SK-N-SH treated with all-trans-retinoic acid at 6 μM for 48 hours (cell line): ENCODE measurements around the gene CFAP157.

Source experiments
- ATAC-seq: fragments of 200-7000 bp; cut with Tn5 transposase; 3 replicates; pipeline ENCODE4 v1.9.1; 2020; ENCODE audit warnings: mild to moderate bottlenecking, moderate library complexity
- ARNTL ChIP-seq: fragments of 450-650 bp; formaldehyde crosslinking; IDR thresholded peaks from 2 replicates; pipeline ENCODE4 v1.5.0; 2020; ENCODE audit warnings: low read depth, mild to moderate bottlenecking, moderate library complexity, borderline replicate concordance
- BACH2 ChIP-seq: fragments of 250-450 bp; sonication (Bioruptor Pico); IDR thresholded peaks from 2 replicates; pipeline ENCODE4 v1.9.0; 2021; ENCODE audit warnings: mild to moderate bottlenecking, borderline replicate concordance
- CREB5 ChIP-seq: fragments of 250-450 bp; sonication (Bioruptor Pico); IDR thresholded peaks from 2 replicates; pipeline ENCODE4 v1.5.1; 2020; ENCODE audit warnings: low read depth, mild to moderate bottlenecking, moderate library complexity
- CSRNP3 ChIP-seq: fragments of 250-450 bp; sonication (Bioruptor Pico); IDR thresholded peaks from 2 replicates; pipeline ENCODE4 v1.5.1; 2021; ENCODE audit warnings: mild to moderate bottlenecking, moderate library complexity
- ESRRG ChIP-seq: fragments of 250-450 bp; sonication (Bioruptor Pico); IDR thresholded peaks from 2 replicates; pipeline ENCODE4 v1.6.1; 2021; ENCODE audit warnings: mild to moderate bottlenecking
- GLIS3 ChIP-seq: fragments of 250-450 bp; sonication (Bioruptor Pico); IDR thresholded peaks from 2 replicates; pipeline ENCODE4 v1.5.0; 2020; ENCODE audit warnings: mild to moderate bottlenecking, moderate library complexity
- ISL1 ChIP-seq: fragments of 250-450 bp; sonication (Bioruptor Pico); IDR thresholded peaks from 2 replicates; pipeline ENCODE4 v2.1.2; 2022; ENCODE audit warnings: mild to moderate bottlenecking, moderate library complexity
- OSR1 ChIP-seq: fragments of 250-450 bp; sonication (Bioruptor Pico); IDR thresholded peaks from 2 replicates; pipeline ENCODE4 v1.8.0; 2022; ENCODE audit warnings: moderate library complexity, mild to moderate bottlenecking, inconsistent platforms
- POU6F1 ChIP-seq: fragments of 250-450 bp; sonication (Bioruptor Pico); IDR thresholded peaks from 2 replicates; pipeline ENCODE4 v1.8.0; 2021; ENCODE audit warnings: low read depth, mild to moderate bottlenecking, moderate library complexity, borderline replicate concordance
- PPARA ChIP-seq: fragments of 250-450 bp; sonication (Bioruptor Pico); IDR thresholded peaks from 2 replicates; pipeline ENCODE4 v1.5.0; 2020; ENCODE audit warnings: mild to moderate bottlenecking, borderline replicate concordance
- RARB ChIP-seq: fragments of 250-450 bp; sonication (Bioruptor Pico); IDR thresholded peaks from 2 replicates; pipeline ENCODE4 v1.8.0; 2021; ENCODE audit warnings: mild to moderate bottlenecking, moderate library complexity
- SNAI2 ChIP-seq: fragments of 250-450 bp; sonication (Bioruptor Pico); IDR thresholded peaks from 2 replicates; pipeline ENCODE4 v1.5.0; 2020; ENCODE audit warnings: mild to moderate bottlenecking, moderate library complexity
- TCF4 ChIP-seq: fragments of 250-450 bp; sonication (Bioruptor Pico); IDR thresholded peaks from 2 replicates; pipeline ENCODE4 v1.8.0; 2021; ENCODE audit warnings: mild to moderate bottlenecking, moderate library complexity, borderline replicate concordance
- TOX ChIP-seq: fragments of 250-450 bp; sonication (Bioruptor Pico); IDR thresholded peaks from 2 replicates; pipeline ENCODE4 v1.8.0; 2021; ENCODE audit warnings: mild to moderate bottlenecking, moderate library complexity, borderline replicate concordance
- TSHZ2 ChIP-seq: fragments of 250-450 bp; sonication (Bioruptor Pico); IDR thresholded peaks from 2 replicates; pipeline ENCODE4 v1.5.0; 2020; ENCODE audit warnings: mild to moderate bottlenecking, moderate library complexity
- ZFP3 ChIP-seq: fragments of 250-450 bp; sonication (Bioruptor Pico); IDR thresholded peaks from 2 replicates; pipeline ENCODE4 v1.5.0; 2020; ENCODE audit warnings: mild to moderate bottlenecking, moderate library complexity
- ZFP30 ChIP-seq: fragments of 450-650 bp; formaldehyde crosslinking; IDR thresholded peaks from 2 replicates; pipeline ENCODE4 v1.5.0; 2022; ENCODE audit warnings: mild to moderate bottlenecking, moderate library complexity
- ZNF565 ChIP-seq: fragments of 450-650 bp; formaldehyde crosslinking; conservative IDR thresholded peaks from 2 replicates; pipeline ENCODE4 v1.5.0; 2020; ENCODE audit warnings: low read depth, mild to moderate bottlenecking, moderate library complexity
- ZNF70 ChIP-seq: fragments of 450-650 bp; formaldehyde crosslinking; IDR thresholded peaks from 2 replicates; pipeline ENCODE4 v1.5.0; 2020; ENCODE audit warnings: mild to moderate bottlenecking, moderate library complexity
- ZNF8 ChIP-seq: fragments of 450-650 bp; formaldehyde crosslinking; IDR thresholded peaks from 2 replicates; pipeline ENCODE4 v1.5.0; 2020; ENCODE audit warnings: mild to moderate bottlenecking, moderate library complexity

The CFAP157 gene

GRCh38 chr9:127680846-127681245 lies 25.9 kb upstream of the CFAP157 start:
- TF ChIP-seq ZNF8 (no peak), ZFP30 (no peak), TOX (no peak), ZNF565 (CRISPR knock-in tag) (no peak), PPARA (CRISPR knock-in tag) (no peak), SNAI2 (no peak), CSRNP3 (CRISPR knock-in tag) (no peak), ISL1 (CRISPR knock-in tag) (no peak), CREB5 (CRISPR knock-in tag) (no peak), BACH2 (CRISPR knock-in tag) (no peak)
- ATAC-seq: no peak

- ATAC-seq: no peak
- TF ChIP-seq TOX: no peak
Measured at GRCh38 chr9:127682351-127683136, 24.2 kb upstream of the CFAP157 start.

GRCh38 chr9:127683723-127684122 lies 23.1 kb upstream of the CFAP157 start:
- no peak for ATAC-seq
- TF ChIP-seq CREB5 (CRISPR knock-in tag) (no peak), ARNTL (CRISPR knock-in tag) (no peak), TSHZ2 (no peak), CSRNP3 (CRISPR knock-in tag) (no peak), ZFP30 (no peak), GLIS3 (no peak), ZNF70 (CRISPR knock-in tag) (no peak), PPARA (CRISPR knock-in tag) (no peak), POU6F1 (no peak), ESRRG (CRISPR knock-in tag) (no peak), TCF4 (CRISPR knock-in tag) (no peak), BACH2 (CRISPR knock-in tag) (no peak), OSR1 (no peak), TOX (no peak), RARB (no peak), ZFP3 (CRISPR knock-in tag) (no peak)
